ENCODE measurements around the gene SLC26A9.

DNA sequence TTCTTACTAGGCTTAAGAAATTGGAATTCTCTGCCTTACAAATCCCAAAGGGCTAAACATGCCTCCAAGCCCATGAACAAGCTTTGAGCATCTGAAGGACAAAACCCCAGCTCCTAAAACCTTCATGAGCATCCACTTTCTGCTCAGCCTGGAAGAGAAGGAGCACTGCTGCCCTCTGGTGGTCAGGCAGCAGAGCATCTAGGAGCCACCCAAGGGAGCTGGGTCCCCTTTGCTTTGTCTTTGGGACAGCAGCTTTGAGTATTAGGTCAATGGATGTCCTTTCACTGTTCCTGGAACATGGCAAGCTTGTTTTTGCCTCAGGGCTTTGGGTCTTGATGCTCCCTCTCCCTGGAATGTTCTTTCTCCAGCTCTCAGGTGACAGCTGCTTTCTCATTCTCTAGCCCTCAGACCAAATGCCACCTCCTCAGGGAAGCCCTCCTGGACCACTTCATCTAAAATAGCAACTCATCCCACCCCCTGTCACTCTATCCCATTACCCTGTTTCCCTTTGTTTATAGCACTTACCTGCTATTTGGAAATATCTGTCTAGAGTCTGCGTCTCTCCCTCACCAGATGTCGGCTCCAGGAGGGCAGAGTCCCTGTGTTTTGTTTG lies 34.3 kb upstream of the SLC26A9 start:
- TF ChIP-seq EZH2 (IDR thresholded peaks at IDR 0.05; ENCODE audit: insufficient read depth, poor library complexity, severe bottlenecking), result no peak
- no peak for TF ChIP-seq EZH2phosphoT487 (IDR thresholded peaks at IDR 0.05; ENCODE audit: insufficient read depth, low read depth)
